Activated CD8-positive, alpha-beta memory T cell treated with anti-CD3 and anti-CD28 coated beads, Interleukin-2, amount 50 U/mL, for 24 hours (primary cell): Measurements from ENCODE around the gene PIAS4.
A peak's percentile ranks its signal among the peaks of the same experiment; 100 is the strongest.

Source experiments
- DNase-seq: peaks from one replicate; pipeline ENCODE4 v3.0.0-alpha.2; 2020; ENCODE audit errors: extremely low read depth

Gene PIAS4

GRCh38 chr19:4059891-4060620, 52.5 kb downstream of the PIAS4 start:
- DNase-seq = no peak

DNA sequence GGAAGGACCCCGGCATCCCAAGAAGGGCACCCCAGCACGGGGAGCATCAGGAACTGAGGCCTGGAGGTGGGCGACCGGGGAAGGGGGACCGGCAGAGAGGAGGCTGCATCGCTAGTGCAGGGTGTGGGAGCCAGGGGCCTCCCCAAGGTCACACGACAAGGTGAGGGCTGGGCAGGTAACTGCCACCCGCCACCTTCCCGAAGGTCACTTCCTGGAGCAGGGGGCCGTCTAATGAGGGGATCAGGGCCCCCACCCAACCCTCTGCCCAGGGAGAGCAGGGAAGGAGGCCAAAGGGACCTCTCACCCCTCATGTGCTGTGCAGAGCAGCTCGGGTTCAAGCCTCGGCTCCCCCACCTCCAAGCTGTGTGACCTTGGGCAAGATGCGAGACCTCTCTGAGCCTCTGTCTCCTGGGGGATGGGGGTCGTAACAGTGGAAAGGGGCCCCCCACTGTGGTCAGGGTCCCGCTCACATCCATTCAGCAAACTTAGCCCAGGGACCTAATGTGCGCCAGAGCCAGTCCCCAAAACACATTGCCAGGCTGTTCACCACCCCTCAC, 53.2 kb downstream of the PIAS4 start:
- no peak for DNase-seq

- DNase-seq = no peak
Measured at GRCh38 chr19:4061178-4061682, 53.7 kb downstream of the PIAS4 start.

DNA sequence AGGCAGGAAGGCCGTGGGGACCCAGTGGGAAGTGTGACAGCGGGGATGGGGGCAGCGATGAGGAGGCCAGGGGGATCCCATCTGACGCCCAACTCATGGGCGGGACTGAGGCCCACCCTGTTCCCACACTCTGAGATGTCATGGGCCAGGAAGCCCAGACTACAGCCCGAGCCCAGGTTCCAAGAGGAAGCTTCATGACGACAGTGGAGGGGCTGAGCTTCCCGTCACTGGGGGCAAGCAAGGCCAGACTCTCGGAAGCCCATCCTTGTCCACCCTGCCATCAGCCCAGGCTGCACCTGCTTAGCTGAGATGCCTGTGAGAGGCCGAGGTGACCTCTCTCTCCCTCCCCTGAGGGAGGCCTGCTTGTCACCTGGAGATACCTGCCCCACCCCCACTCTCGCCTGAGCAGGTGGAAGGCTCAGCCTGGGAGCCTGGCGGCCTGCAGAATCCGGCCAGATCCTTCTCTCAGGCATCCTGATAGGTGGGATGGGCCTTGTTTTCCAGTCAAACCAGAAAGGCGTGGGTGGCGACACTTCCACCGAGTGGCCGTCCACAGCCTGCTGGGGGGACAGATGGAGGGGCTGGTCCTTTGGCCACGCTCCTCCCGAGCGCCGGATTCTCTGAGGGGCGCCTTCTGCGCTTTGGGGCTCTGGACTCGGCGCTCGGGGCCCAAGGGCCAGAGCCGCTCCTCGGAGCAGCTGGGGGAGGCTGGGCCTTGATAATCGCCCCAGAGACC, 54.3 kb downstream of the PIAS4 start:
- DNase-seq = no peak

GRCh38 chr19:4062419-4063368, 55.2 kb downstream of the PIAS4 start:
- no peak for DNase-seq

GRCh38 chr19:4063369-4064148, 56.0 kb downstream of the PIAS4 start:
- no peak for DNase-seq

DNA sequence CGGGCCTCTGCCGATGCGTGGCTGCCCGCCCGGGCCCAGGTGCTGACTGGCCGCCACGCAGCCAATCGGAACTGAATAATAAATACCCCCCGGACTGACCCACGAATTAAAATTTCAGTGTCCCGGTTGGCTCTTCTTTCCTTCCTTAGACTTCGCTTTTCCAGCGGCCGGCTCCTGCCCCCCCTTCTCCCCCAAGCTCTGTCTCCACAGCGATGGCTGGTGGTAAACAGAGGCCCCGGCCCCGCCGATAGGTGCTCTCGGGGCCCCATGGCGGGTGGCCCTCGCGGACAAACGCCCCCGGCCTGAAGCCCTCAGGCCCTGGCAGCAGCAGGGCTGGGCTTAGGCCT, 56.6 kb downstream of the PIAS4 start:
- DNase-seq = no peak

DNA sequence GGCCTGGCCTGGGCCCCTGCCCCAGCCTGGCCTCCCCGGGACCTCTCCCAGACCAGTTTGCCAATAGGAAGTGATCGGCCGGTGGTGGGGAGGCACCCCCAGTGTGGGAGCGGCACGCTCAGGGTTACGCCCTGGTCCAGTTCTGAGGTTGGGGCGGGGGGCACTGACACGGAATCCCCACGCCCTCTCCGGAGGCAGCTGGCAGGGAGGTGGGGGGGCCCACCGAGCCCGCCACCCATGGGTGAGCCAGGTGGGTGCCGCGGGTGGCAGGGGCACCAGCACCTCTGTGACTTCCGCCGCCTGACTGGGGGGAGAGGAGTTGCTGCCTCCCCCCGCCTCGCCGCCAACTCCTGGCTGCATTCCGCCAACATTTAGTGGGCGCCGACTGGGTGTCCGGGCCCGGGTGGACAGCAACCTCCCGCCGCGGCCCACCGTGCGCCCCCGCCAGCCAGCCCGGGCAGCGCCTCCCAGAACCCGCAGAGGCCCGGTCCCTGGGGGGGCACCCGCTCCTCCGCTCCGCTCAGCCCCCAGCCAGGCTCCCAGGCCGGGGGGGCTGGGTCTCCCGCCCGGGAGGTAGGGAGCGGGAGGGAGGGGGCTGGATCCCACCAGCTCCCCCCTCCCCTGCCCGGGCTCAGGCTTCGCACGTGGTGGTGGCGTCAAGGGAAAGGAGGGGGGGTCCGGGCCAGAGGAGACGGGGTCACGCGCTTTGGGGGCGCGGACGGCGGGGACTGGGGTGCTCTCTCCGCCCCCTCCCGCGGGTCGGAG, 57.1 kb downstream of the PIAS4 start:
- DNase-seq = no peak

GRCh38 chr19:4065430-4066175, 58.1 kb downstream of the PIAS4 start:
- peak; percentile 81 for DNase-seq

- no peak for DNase-seq
Measured at GRCh38 chr19:4066176-4066606, 58.7 kb downstream of the PIAS4 start.

- no peak for DNase-seq
Measured at GRCh38 chr19:4066682-4067395, 59.3 kb downstream of the PIAS4 start, which contains the start of gene ZBTB7A. ZBTB7A (minus strand) TSS chr19:4066899; CDS start chr19:4055232, 11,667 bp downstream.

- DNase-seq = no peak
Measured at GRCh38 chr19:4067396-4068046, 60.0 kb downstream of the PIAS4 start.

DNA sequence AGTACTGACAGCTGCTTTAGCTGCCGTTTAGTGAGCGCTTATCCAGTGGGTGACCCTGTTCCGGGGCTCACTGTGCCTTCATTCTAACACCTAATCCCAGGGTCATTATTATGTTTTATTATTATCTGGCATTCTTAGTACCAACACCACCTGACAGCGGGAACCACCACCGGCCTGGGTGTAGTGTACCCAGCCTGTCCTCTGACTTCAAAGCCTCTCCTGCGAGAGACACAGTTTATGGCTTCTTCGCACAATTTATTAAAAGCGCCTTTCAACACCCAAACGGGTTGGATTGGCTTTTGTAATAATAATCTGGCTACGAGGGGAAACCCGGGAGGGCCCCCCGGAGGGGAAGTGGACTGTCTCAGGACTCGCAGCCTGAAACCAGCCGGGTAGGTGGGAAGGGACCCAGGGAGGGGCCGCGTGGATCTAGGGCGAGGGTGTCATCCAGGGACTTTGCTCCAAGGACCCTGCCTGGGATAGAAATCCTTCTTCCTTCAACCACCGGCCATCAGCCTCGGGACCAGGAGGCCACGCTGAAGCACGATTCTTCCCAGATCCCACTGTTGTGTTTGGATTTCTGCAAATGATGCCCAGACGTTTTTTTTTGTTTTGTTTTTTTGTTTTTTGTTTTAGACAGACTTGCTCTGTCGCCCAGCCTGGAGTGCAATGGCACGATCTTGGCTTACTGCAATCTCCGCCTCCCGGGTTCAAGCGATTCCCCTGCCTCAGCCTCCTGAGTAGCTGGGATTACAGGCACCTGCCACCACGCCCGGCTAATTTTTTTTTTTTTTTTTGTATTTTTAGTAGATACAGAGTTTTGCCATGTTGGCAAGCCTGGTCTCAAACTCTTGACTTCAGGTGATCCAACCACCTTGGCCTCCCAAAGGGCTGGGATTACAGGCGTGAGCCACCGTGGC, 60.8 kb downstream of the PIAS4 start:
- no peak for DNase-seq

- DNase-seq = no peak
Measured at GRCh38 chr19:4069331-4069959, 61.9 kb downstream of the PIAS4 start.

DNA sequence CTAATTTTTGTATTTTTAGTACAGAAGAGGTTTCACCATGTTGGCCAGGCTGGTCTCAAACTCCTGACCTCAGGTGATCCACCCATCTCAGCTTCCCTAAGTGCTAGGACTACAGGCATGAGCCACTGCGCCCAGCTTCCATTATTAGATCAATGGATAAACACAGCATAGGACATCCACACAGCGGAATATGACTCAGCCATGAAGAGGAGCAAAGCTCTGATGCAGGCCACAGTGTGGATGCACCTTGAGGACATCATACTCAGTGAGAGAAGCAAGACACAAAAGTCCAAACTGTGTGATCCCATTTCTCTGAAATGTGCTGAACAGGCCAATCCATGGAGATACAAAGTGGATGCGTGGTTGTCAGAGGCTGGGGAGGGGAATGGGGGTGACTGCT, 64.1 kb downstream of the PIAS4 start:
- DNase-seq = no peak

DNA sequence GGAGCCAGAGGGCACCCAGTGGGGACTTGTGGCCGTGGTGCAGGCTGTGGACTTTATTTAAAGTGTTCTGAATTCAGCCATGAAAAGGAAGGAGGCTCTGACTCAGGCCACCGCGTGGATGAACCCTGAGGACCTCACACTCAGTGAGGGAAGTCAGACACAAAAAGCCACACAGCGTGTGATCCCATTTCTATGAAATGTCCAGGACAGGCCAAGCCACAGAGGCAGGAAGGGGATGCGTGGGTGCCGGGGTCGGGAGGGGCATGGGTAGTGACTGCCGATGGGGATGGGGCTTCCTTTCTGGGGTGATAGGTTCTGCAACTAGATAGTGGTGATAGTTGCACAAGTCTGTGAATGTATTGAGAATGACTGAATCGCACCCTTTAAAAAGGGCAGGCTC, 67.8 kb downstream of the PIAS4 start:
- DNase-seq = no peak

GRCh38 chr19:4077007-4077374, 69.5 kb downstream of the PIAS4 start:
- no peak for DNase-seq
